Neural progenitor cell (in vitro differentiated cells): Measurements from ENCODE around the gene CHMP4B.

Experiments used
- CTCF ChIP-seq: fragments of 200-600 bp; sonication (generic); IDR thresholded peaks from 2 replicates; pipeline ENCODE4 v1.5.1; 2017; ENCODE audit warnings: antibody characterized with exemption, mild to moderate bottlenecking
- EZH2 ChIP-seq: fragments of 200-600 bp; sonication (generic); IDR thresholded peaks from 2 replicates; pipeline ENCODE4 v1.6.1; 2017; ENCODE audit warnings: antibody characterized with exemption, mild to moderate bottlenecking, moderate library complexity

DNA sequence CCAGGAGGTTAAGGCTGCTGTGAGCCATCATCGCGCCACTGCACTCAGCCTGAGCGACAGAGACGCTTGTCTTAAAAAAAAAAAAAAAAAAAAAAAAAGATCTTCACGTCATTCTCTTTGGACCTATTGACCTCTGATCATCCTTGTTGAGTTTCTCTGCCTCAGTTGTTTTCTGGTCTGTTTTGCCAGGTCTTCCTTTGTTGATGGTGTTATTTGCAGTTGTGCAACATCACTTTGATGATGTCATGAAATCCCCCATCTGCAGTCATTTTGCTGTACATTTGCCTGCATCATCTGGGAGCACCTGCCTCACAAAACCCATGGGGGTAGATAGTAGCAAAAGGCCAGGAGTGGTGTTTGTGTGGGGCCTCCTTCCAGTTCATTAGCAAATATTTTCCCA lies 39.2 kb upstream of the CHMP4B start:
- TF ChIP-seq EZH2 (no peak), CTCF (no peak)
